OCI-LY1 (cell line): ENCODE data around the gene KCNK2.

Experiments
- EZH2 ChIP-seq: fragments of 200-600 bp; sonication (generic), shearing (Covaris generic); IDR thresholded peaks from 2 replicates; pipeline ENCODE4 v1.8.0; 2017; ENCODE audit warnings: borderline replicate concordance, mixed run types, mild to moderate bottlenecking, antibody characterized with exemption, low read length, moderate library complexity, mixed read lengths
- TF ChIP-seq, protein P1 (sequence below): fragments of 200-600 bp; sonication (generic), shearing (Covaris generic); IDR thresholded peaks from 2 replicates; pipeline ENCODE4 v1.5.1; 2017; ENCODE audit warnings: mild to moderate bottlenecking, antibody characterized with exemption, low read length, moderate library complexity, mixed read lengths

DNA sequence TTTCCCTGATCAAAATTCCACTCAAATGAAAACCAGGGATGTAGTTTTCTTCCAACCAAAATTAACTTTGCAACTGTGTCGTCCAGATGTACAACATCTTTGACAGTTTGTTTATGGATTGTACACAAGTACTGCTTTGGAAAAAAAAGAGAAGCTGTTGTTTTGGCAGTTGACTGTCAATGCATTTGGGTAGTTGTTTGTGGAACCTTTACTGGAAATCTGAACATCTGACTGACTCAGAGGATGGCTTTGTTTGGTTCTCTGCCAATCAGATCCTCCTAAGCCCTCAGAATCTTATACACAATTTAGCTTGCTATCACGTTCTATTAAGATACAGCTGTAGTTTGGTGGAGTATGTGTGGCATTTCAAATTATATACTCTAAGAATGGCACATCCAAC, 195.0 kb downstream of the KCNK2 start:
- TF ChIP-seq, protein P1, sequence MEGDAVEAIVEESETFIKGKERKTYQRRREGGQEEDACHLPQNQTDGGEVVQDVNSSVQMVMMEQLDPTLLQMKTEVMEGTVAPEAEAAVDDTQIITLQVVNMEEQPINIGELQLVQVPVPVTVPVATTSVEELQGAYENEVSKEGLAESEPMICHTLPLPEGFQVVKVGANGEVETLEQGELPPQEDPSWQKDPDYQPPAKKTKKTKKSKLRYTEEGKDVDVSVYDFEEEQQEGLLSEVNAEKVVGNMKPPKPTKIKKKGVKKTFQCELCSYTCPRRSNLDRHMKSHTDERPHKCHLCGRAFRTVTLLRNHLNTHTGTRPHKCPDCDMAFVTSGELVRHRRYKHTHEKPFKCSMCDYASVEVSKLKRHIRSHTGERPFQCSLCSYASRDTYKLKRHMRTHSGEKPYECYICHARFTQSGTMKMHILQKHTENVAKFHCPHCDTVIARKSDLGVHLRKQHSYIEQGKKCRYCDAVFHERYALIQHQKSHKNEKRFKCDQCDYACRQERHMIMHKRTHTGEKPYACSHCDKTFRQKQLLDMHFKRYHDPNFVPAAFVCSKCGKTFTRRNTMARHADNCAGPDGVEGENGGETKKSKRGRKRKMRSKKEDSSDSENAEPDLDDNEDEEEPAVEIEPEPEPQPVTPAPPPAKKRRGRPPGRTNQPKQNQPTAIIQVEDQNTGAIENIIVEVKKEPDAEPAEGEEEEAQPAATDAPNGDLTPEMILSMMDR: no peak
- no peak for TF ChIP-seq EZH2
